ENCODE measurements around the gene EFEMP2. TPM values are rescaled to one million over a fixed set of nuclear protein-coding genes. Genes with fewer than 3 reads are reported as not detected.
A peak's percentile ranks its signal among the peaks of the same experiment; 100 is the strongest.

The EFEMP2 gene
- total and polyA plus RNA-seq, 2 donors (not counting 1 experiment from before 2014, with no cell fraction given), result 9.5 to 14.7 TPM

- peak overlapping the region in 1 of 5 experiments; percentile 3 for H3K4me3 ChIP-seq (ENCODE audit: control extremely low read depth in 1 of 5, extremely low read depth in 1 of 5, insufficient read depth in 1 of 5, low read depth in 2 of 5, low read length in 4 of 5)
- Mint-ChIP-seq H3K4me3 (peak overlapping the region; percentile 95), H3K27me3 (no peaks in the 10 kb centered on the region), H3K4me1 (peaks cover 32% of the 10 kb centered on the region), H3K27ac (no peak overlapping the region), H3K9me3 (ENCODE audit: insufficient read depth) (no peaks in the 10 kb centered on the region)
- 97% methylated on average over 4 of the region's 12 CpGs for WGBS (ENCODE audit: insufficient coverage)
- H3K9me3 ChIP-seq (ENCODE audit: control extremely low read depth in 1 of 3, control insufficient read depth in 2 of 3, insufficient read depth in 1 of 3, low read length in 2 of 3), result no peaks in the 10 kb centered on the region
- ATAC-seq (ENCODE audit: low read depth) (no peak), DNase-seq (no peak)
- peaks cover 4% of the 10 kb centered on the region for H4K20me1 ChIP-seq (ENCODE audit: control insufficient read depth, insufficient read depth, low read length, poor library complexity, severe bottlenecking)
- H3K4me2 ChIP-seq (replicated peaks; ENCODE audit: low read depth, low read length, poor library complexity, severe bottlenecking), result peak overlapping the region; percentile 89
- H3K27ac ChIP-seq (ENCODE audit: low read length in 2 of 2), result no peak overlapping the region
- peaks cover 19 to 34% of the 10 kb centered on the region in 2 donors for H3K4me1 ChIP-seq (ENCODE audit: control insufficient read depth in 2 of 2, insufficient read depth in 2 of 2, low read length in 2 of 2)
- H3K79me2 ChIP-seq (ENCODE audit: control insufficient read depth, insufficient read depth, low read length), result peaks cover 38% of the 10 kb centered on the region
- TF ChIP-seq EZH2 (IDR thresholded peaks at IDR 0.05; ENCODE audit: borderline replicate concordance, insufficient read depth, low read depth, low read length, poor library complexity, severe bottlenecking) (no peak), CTCF (IDR thresholded peaks at IDR 0.05) (no peak)
- no peaks in the 10 kb centered on the region for H3K27me3 ChIP-seq (replicated peaks in 1 of 4; ENCODE audit: control extremely low read depth in 1 of 4, control insufficient read depth in 3 of 4, insufficient read depth in 4 of 4, low read length in 3 of 4)
- peaks cover 6 to 20% of the 10 kb centered on the region in 2 experiments for H3K36me3 ChIP-seq (replicated peaks in 1 of 2; ENCODE audit: control extremely low read depth in 1 of 2, control insufficient read depth in 1 of 2, extremely low read depth in 1 of 2, insufficient read depth in 2 of 2, low read length in 1 of 2)
- H3K9ac ChIP-seq (ENCODE audit: low read length), result peak overlapping the region; percentile 70
- intact Hi-C loops (cut with micrococcal nuclease), result no loop called here
- ChIA-PET POLR2A (no interaction called here), CTCF (interaction anchor here (3.0 kb wide), 1 partner anchor 34 kb away, joined by 10 read pairs; the partner anchor contains the start of gene FIBP)
- H2AFZ ChIP-seq (ENCODE audit: insufficient read depth, low read depth, low read length, poor library complexity, severe bottlenecking), result no peak overlapping the region
These were observed 48.5 kb upstream of the EFEMP2 start for GRCh38 chr11:65921033-65921555.

- CTCF ChIA-PET, result interaction anchor here (1.3 kb wide), 1 partner anchor 32 kb away, joined by 4 read pairs; the partner anchor contains the start of gene FIBP
- POLR2A ChIA-PET, result no interaction called here
These were observed 47.8 kb upstream of the EFEMP2 start for GRCh38 chr11:65920372-65920802.

More at GRCh38 chr11:65920372-65920802, 47.8 kb upstream of the EFEMP2 start:
- Mint-ChIP-seq H3K27me3 (no peaks in the 10 kb centered on the region), H3K27ac (peak overlapping the region; percentile 89), H3K4me3 (peak overlapping the region; percentile 95), H3K4me1 (peaks cover 35% of the 10 kb centered on the region), H3K9me3 (ENCODE audit: insufficient read depth) (no peaks in the 10 kb centered on the region)
- H3K27ac ChIP-seq (ENCODE audit: low read length in 2 of 2), result peak overlapping the region in 1 of 2 donors; percentile 52
- H3K27me3 ChIP-seq (replicated peaks in 1 of 4; ENCODE audit: control extremely low read depth in 1 of 4, control insufficient read depth in 3 of 4, insufficient read depth in 4 of 4, low read length in 3 of 4), result no peaks in the 10 kb centered on the region
- H3K9me3 ChIP-seq (ENCODE audit: control extremely low read depth in 1 of 3, control insufficient read depth in 2 of 3, insufficient read depth in 1 of 3, low read length in 2 of 3), result no peaks in the 10 kb centered on the region
- TF ChIP-seq CTCF (IDR thresholded peaks at IDR 0.05), result no peak
- H3K79me2 ChIP-seq (ENCODE audit: control insufficient read depth, insufficient read depth, low read length), result peaks cover 38% of the 10 kb centered on the region
- peaks cover 6 to 20% of the 10 kb centered on the region in 2 experiments for H3K36me3 ChIP-seq (replicated peaks in 1 of 2; ENCODE audit: control extremely low read depth in 1 of 2, control insufficient read depth in 1 of 2, extremely low read depth in 1 of 2, insufficient read depth in 2 of 2, low read length in 1 of 2)
- peaks cover 19 to 41% of the 10 kb centered on the region in 2 donors for H3K4me1 ChIP-seq (ENCODE audit: control insufficient read depth in 2 of 2, insufficient read depth in 2 of 2, low read length in 2 of 2)
- 81% methylated on average over 15 of the region's 15 CpGs for WGBS (ENCODE audit: insufficient coverage)
- H4K20me1 ChIP-seq (ENCODE audit: control insufficient read depth, insufficient read depth, low read length, poor library complexity, severe bottlenecking), result peaks cover 4% of the 10 kb centered on the region
- DNase-seq, result no peak
- intact Hi-C loops (cut with micrococcal nuclease), result no loop called here
- H2AFZ ChIP-seq (ENCODE audit: insufficient read depth, low read depth, low read length, poor library complexity, severe bottlenecking), result peak overlapping the region; percentile 81
- H3K4me3 ChIP-seq (ENCODE audit: control extremely low read depth in 1 of 5, extremely low read depth in 1 of 5, insufficient read depth in 1 of 5, low read depth in 2 of 5, low read length in 4 of 5), result peak overlapping the region in 4 of 5 experiments; percentile 69 to 85 (median 77)
- H3K9ac ChIP-seq (ENCODE audit: low read length), result peak overlapping the region; percentile 70
- peak overlapping the region; percentile 89 for H3K4me2 ChIP-seq (replicated peaks; ENCODE audit: low read depth, low read length, poor library complexity, severe bottlenecking)
- no peak for ATAC-seq (ENCODE audit: low read depth)

Data from B cell (primary cell).